ENCODE results near the gene TMC4.

DNA sequence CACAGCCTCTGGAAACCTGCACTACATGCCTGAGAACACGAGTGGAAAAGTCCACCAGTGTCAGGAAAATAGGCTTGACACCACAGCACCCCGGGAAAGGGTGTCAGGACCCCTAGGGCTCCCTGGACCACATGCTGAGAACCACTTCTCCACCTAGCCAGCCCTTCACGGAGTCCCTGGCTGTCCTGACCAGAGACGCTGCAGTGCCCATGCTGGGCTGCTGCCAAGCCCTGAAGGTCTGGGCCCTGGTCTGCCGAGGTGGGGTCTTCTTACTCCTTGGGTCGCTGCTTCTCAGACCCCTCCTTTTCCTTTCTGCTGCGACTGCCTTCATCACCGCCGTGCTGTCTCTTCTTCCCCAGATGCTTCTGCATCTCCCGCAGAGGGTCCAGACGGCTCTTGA is 16.5 kb downstream of the TMC4 start:
- TF ChIP-seq, protein P1, sequence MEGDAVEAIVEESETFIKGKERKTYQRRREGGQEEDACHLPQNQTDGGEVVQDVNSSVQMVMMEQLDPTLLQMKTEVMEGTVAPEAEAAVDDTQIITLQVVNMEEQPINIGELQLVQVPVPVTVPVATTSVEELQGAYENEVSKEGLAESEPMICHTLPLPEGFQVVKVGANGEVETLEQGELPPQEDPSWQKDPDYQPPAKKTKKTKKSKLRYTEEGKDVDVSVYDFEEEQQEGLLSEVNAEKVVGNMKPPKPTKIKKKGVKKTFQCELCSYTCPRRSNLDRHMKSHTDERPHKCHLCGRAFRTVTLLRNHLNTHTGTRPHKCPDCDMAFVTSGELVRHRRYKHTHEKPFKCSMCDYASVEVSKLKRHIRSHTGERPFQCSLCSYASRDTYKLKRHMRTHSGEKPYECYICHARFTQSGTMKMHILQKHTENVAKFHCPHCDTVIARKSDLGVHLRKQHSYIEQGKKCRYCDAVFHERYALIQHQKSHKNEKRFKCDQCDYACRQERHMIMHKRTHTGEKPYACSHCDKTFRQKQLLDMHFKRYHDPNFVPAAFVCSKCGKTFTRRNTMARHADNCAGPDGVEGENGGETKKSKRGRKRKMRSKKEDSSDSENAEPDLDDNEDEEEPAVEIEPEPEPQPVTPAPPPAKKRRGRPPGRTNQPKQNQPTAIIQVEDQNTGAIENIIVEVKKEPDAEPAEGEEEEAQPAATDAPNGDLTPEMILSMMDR (IDR thresholded peaks at IDR 0.05 in 4 of 5, conservative IDR thresholded peaks at IDR 0.05 in 1 of 5) = no peak
- TF ChIP-seq POLR2A (IDR thresholded peaks at IDR 0.05) = no peak

Data from gastrocnemius medialis (tissue), 4 donors.